ENCODE measurements around the gene FMO1. TPM values are rescaled to one million over a fixed set of nuclear protein-coding genes. Genes with fewer than 3 reads are reported as not detected.

The FMO1 gene
- total and polyA plus RNA-seq, 9 donors: 3.8 to 32.2 (median 5.8) TPM; not detected in 1

DNA sequence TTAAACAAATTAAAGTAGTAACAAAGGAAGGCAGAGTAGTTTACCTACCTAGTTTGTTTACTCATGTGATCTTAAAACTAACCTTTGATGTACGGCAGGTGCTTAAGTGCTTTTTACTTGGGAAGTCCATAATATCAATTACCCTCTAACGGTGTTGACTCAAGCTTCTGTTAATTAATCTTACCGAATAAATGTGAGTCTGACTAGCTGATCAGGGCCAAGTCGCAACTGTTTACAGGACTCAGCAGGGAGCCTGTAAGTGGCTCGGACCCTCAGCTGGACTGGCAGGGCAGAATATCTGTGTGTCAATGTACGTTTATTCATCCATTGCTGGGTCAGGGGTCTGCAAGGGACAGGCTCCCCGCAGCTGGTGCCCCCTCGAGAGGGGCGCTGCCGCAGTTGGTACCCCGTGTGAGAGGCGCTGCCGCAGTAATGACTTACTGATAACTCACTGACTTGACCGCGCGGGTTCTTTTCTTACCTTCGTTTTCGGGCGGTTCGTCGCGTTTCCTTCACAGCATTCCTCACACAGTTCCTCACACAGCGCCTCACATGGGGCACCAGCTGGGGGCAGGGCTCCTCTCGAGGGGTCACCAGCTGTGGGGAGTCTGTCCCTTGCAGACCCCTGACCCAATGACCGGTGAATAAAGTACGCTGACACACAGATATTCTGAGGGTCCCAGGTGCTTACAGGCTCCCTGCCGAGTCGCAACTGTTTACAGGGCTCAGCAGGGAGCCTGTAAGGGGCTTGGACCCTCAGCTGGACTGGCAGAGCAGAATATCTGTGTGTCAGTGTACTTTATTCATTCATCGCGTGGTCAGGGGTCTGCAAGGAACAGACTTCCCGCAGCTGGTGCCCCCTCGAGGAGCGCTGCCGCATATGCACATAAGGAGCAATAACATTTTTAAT, 3.0 kb downstream of the FMO1 start:
- Histone ChIP-seq H3K27me3 (no peaks in the 10 kb centered on the region), H3K4me1 (ENCODE audit: insufficient read depth) (no peaks in the 10 kb centered on the region), H3K4me3 (peak overlapping the region; percentile 52), H3K36me3 (no peaks in the 10 kb centered on the region), H3K27ac (no peak overlapping the region), H3K9me3 (no peaks in the 10 kb centered on the region)
- TF ChIP-seq, protein P1, sequence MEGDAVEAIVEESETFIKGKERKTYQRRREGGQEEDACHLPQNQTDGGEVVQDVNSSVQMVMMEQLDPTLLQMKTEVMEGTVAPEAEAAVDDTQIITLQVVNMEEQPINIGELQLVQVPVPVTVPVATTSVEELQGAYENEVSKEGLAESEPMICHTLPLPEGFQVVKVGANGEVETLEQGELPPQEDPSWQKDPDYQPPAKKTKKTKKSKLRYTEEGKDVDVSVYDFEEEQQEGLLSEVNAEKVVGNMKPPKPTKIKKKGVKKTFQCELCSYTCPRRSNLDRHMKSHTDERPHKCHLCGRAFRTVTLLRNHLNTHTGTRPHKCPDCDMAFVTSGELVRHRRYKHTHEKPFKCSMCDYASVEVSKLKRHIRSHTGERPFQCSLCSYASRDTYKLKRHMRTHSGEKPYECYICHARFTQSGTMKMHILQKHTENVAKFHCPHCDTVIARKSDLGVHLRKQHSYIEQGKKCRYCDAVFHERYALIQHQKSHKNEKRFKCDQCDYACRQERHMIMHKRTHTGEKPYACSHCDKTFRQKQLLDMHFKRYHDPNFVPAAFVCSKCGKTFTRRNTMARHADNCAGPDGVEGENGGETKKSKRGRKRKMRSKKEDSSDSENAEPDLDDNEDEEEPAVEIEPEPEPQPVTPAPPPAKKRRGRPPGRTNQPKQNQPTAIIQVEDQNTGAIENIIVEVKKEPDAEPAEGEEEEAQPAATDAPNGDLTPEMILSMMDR (IDR thresholded peaks at IDR 0.05): peak in 2 of 3 donors; percentile 36 to 43
- TF ChIP-seq EP300 (IDR thresholded peaks at IDR 0.05): no peak
- intact Hi-C loops (cut with DNase I): loop anchor here in 3 of 4 donors (5.0 to 10.0 kb wide), 2 partner anchors 61 to 64 kb away; partner anchors contain the start of gene FMO4 (in 3 of the 3)
- peak; percentile 46 to 72 (median 52) for DNase-seq
- WGBS, 3 donors: 6 to 7% (median 6%) methylated on average over 34 of the region's 34 CpGs

DNA sequence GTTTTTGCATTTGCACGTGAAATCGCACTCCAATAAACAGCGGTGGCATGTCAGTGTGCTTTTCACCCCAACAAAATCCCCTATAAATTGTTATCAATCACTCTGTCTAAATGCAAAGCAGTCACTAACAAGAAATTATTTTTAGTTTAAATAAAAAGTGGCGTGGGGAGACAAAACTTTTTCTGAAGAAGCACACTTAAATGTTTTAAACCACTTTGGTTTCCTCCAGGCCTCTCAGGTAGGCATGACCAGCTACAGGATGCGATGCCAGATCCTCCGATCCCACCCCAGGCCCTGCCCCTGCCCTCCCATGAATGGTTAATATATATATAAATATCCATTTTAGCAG, 3.6 kb downstream of the FMO1 start:
- no peaks in the 10 kb centered on the region for H3K36me3 ChIP-seq
- no peaks in the 10 kb centered on the region for H3K27me3 ChIP-seq
- H3K9me3 ChIP-seq: no peaks in the 10 kb centered on the region
- no peaks in the 10 kb centered on the region for H3K4me1 ChIP-seq (ENCODE audit: insufficient read depth)
- 18 to 29% (median 29%) methylated on average over 6 of the region's 6 CpGs for WGBS, 3 donors
- H3K4me3 ChIP-seq: no peak overlapping the region
- no peak for DNase-seq
- H3K27ac ChIP-seq: no peak overlapping the region
- intact Hi-C loops (cut with DNase I): loop anchor here in 3 of 4 donors (5.0 to 10.0 kb wide), 2 partner anchors 60 to 63 kb away; partner anchors contain the start of gene FMO4 (in 3 of the 3)
- TF ChIP-seq EP300 (IDR thresholded peaks at IDR 0.05): no peak
- TF ChIP-seq, protein P1 (IDR thresholded peaks at IDR 0.05): peak in 1 of 3 donors; percentile 2

DNA sequence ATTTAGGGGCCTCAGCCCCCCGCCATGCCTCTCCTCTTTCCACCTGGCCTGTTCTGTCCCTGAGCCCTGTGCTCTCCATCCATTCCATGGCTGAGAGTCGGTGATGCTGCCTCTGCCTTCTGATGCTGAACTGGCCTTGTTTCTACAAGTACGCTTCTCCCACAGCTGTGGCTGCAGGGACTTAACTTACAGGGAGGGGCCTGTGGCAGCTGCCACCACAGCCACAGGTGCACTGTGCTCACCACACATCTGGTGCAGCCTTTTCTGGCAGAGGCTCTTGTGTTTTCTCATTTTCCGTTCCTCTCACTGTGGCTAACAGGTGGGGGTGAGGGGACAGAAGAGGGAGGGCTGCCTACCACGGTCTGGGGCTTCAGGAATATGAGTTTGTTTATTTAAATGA, 4.2 kb downstream of the FMO1 start:
- Histone ChIP-seq H3K36me3 (no peaks in the 10 kb centered on the region), H3K27me3 (no peaks in the 10 kb centered on the region), H3K9me3 (no peaks in the 10 kb centered on the region), H3K4me3 (no peak overlapping the region), H3K4me1 (ENCODE audit: insufficient read depth) (peaks cover 5% of the 10 kb centered on the region), H3K27ac (no peak overlapping the region)
- no peak for DNase-seq
- TF ChIP-seq, protein P1 (IDR thresholded peaks at IDR 0.05): no peak
- no peak for TF ChIP-seq EP300 (IDR thresholded peaks at IDR 0.05)
- no peak for TF ChIP-seq POLR2A (IDR thresholded peaks at IDR 0.05)
- WGBS, 3 donors: 69 to 84% (median 83%) methylated on average over 5 of the region's 5 CpGs
- intact Hi-C loops (cut with DNase I): loop anchor here in 3 of 4 donors (5.0 to 10.0 kb wide), 2 partner anchors 60 to 62 kb away; partner anchors contain the start of gene FMO4 (in 3 of the 3)

DNA sequence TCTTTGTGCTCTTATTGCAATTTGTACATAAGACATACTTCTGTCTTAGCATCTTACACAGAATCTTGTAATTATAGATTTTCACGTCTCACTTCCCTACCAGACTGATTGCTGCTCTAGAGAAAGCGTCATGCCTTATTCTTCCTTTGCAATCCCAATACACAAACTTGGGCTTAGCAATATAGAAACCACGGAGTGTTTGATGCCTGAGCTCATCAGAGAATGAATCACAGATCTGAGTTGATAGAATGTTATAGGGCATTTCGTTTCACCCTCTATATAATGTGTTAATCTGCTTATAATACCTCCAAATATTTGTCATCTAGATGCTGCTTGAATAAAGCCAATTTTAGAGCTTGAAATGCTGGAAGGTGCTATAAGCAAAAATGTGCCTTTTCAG, 6.6 kb downstream of the FMO1 start:
- intact Hi-C loops (cut with DNase I): loop anchor here in 3 of 4 donors (5.0 to 10.0 kb wide), 2 partner anchors 57 to 60 kb away; partner anchors contain the start of gene FMO4 (in 3 of the 3)
- no peak overlapping the region for H3K4me3 ChIP-seq
- no peak overlapping the region for H3K27ac ChIP-seq
- TF ChIP-seq POLR2A (IDR thresholded peaks at IDR 0.05) (no peak), EP300 (IDR thresholded peaks at IDR 0.05) (no peak)
- TF ChIP-seq, protein P1 (IDR thresholded peaks at IDR 0.05): no peak
- peaks cover 23% of the 10 kb centered on the region for H3K4me1 ChIP-seq (ENCODE audit: insufficient read depth)
- no peaks in the 10 kb centered on the region for H3K9me3 ChIP-seq
- no peaks in the 10 kb centered on the region for H3K36me3 ChIP-seq
- no peaks in the 10 kb centered on the region for H3K27me3 ChIP-seq
- WGBS, 3 donors: 84 to 90% (median 90%) methylated on average over 4 of the region's 4 CpGs
- DNase-seq: no peak

Measured in ovary (tissue), 9 donors.